ENCODE measurements around the gene FNTB. TPM values are rescaled to one million over a fixed set of nuclear protein-coding genes. Genes with fewer than 3 reads are reported as not detected.

The FNTB gene
- total RNA-seq, 2 donors from 2014 or later: 17.2 to 30.9 TPM

- H3K9me3 Mint-ChIP-seq: no peaks in the 10 kb centered on the region
- DNase-seq (ENCODE audit: low spot score in 2 of 2) (no peak), ATAC-seq (no peak)
- peaks cover 0 to 9% of the 10 kb centered on the region in 2 donors for H3K36me3 Mint-ChIP-seq
- no peak overlapping the region for H3K27ac Mint-ChIP-seq
Measured at GRCh38 chr14:64993266-64993930, 6.7 kb downstream of the FNTB start.

DNA sequence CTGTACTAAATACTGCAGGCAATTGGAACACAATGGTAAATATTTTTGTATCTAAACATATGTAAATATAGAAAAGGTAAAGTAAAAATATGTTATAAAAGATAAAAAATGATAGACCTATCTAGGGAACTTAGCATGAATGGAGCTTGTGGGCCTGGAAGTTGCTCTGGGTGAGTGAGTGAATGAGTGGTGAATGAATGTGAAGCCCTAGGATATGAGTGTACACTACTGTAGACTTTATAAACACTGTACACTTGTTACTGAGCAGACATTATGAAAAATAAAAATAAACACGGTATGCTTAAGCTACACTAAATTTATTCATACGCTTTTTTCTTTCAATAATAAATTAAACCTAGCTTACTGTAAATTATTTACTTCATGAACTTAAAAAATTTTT lies 7.8 kb downstream of the FNTB start:
- Mint-ChIP-seq H3K27ac (no peak overlapping the region), H3K36me3 (peaks cover 0 to 6% of the 10 kb centered on the region in 2 donors), H3K9me3 (no peaks in the 10 kb centered on the region)
- DNase-seq (ENCODE audit: low spot score in 2 of 2) (no peak), ATAC-seq (no peak)

- ATAC-seq: no peak
- no peak for DNase-seq (ENCODE audit: low spot score in 2 of 2)
- Mint-ChIP-seq H3K36me3 (no peaks in the 10 kb centered on the region), H3K9me3 (no peaks in the 10 kb centered on the region), H3K27ac (no peak overlapping the region)
Measured at GRCh38 chr14:64995291-64995690, 8.6 kb downstream of the FNTB start.

- ATAC-seq: no peak
- Mint-ChIP-seq H3K36me3 (no peaks in the 10 kb centered on the region), H3K27ac (no peak overlapping the region), H3K9me3 (no peaks in the 10 kb centered on the region)
- DNase-seq (ENCODE audit: low spot score in 2 of 2): no peak
Measured at GRCh38 chr14:64997108-64997794, 10.6 kb downstream of the FNTB start.

GRCh38 chr14:64998455-64998931 lies 11.8 kb downstream of the FNTB start:
- H3K27ac Mint-ChIP-seq: peak overlapping the region in 1 of 2 donors; percentile 36
- no peaks in the 10 kb centered on the region for H3K9me3 Mint-ChIP-seq
- no peaks in the 10 kb centered on the region for H3K36me3 Mint-ChIP-seq
- DNase-seq (ENCODE audit: low spot score in 2 of 2) (no peak), ATAC-seq (peak; percentile 58 to 69)

DNA sequence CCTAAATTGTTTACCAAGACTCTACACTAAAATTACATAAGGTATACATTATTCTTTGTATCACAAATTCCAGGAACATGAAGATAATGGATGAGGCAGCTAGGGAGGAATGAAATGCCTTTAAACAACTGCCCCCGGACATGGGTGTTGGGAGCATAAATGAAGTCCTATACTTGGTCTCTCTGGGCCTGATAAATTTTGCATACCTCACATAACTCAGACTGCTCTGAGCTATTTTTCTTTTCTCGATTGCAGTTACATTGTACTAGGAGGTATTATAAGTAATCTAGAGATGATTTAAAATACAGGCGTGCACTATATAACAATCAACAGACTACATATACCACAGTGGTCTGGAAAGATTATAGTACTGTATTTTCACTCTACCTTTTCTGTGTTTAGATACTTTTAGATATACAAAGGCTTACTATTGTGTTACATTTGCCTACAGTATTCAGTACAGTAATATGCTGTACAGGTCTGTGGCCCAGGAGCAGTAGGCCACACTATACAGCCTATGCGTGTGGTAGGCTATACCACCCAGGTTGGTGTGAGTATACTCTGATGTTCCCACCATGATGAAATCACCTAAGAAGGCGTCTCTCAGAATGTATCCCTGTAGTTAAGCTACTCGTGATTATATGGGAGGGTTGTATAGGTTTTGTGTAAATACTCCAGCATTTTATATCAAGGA lies 14.3 kb downstream of the FNTB start:
- Mint-ChIP-seq H3K36me3 (peaks cover 0 to 5% of the 10 kb centered on the region in 2 donors), H3K9me3 (no peaks in the 10 kb centered on the region), H3K27ac (peak overlapping the region in 1 of 2 donors; percentile 47)
- DNase-seq (ENCODE audit: low spot score in 2 of 2) (no peak), ATAC-seq (no peak)

- peak in 1 of 2 donors; percentile 17 for ATAC-seq
- Mint-ChIP-seq H3K27ac (no peak overlapping the region), H3K36me3 (peaks cover 0 to 5% of the 10 kb centered on the region in 2 donors), H3K9me3 (no peaks in the 10 kb centered on the region)
- DNase-seq (ENCODE audit: low spot score in 2 of 2): no peak
Measured at GRCh38 chr14:65001723-65002122, 15.0 kb downstream of the FNTB start.

DNA sequence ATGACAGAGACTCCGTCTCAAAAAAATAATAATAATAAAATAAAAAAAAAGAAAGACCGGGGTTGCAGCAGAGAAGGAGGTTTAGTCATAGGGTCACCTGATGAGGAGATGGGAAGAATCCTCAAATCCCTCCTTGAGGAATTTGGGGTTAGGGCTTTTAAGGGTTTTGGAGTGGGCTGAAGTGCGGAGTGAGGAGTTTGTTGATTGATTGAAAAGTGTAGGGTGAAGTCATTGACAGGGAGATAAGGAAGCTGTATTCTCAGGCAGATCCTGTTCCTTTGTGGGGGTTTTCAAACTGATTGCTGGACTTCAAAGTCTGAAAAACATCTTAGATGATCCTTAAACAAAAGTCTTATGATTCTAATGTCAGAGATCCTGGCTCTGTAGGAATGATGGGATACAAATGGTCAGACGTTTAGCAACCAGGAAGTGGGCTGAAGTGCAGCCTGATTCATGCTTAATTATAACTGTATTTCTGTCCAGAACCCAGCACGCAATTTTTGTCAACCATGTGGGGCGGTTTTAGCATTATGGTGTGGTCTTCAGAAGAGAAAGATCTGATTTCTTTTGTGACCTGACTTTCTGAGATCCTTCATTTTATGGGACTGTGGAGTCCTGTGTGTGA lies 16.0 kb downstream of the FNTB start:
- DNase-seq (ENCODE audit: low spot score in 2 of 2) (no peak), ATAC-seq (no peak)
- Mint-ChIP-seq H3K36me3 (peaks cover 0 to 5% of the 10 kb centered on the region in 2 donors), H3K9me3 (no peaks in the 10 kb centered on the region), H3K27ac (peak overlapping the region; percentile 72 to 83)

DNA sequence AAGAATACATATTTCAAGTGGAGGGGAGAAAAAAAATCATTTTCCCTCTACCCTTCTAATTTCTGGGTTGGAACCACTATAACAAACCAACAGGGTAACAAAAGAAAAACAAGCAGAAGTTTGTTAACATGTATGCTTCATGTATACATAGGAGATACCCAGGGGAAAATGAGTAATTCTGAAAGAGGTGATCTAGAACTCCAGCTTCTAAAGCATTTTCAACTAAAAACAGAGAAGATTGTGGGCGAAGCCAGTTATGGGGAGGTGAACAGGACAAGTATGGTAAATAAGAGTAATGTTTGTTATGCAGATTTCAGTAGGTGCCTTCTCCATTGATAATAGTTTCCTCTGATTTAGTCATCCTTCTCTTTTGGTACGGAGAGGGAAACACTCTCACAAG lies 16.7 kb downstream of the FNTB start:
- DNase-seq (ENCODE audit: low spot score in 2 of 2): no peak
- Mint-ChIP-seq H3K9me3 (no peaks in the 10 kb centered on the region), H3K27ac (peak overlapping the region; percentile 18 to 72), H3K36me3 (peaks cover 0 to 5% of the 10 kb centered on the region in 2 donors)
- ATAC-seq: peak; percentile 67 to 89

- DNase-seq (ENCODE audit: low spot score in 2 of 2): no peak
- Mint-ChIP-seq H3K36me3 (peaks cover 0 to 5% of the 10 kb centered on the region in 2 donors), H3K27ac (peak overlapping the region; percentile 20 to 66), H3K9me3 (no peaks in the 10 kb centered on the region)
- ATAC-seq: peak in 1 of 2 donors; percentile 24
Measured at GRCh38 chr14:65006261-65006721, 19.6 kb downstream of the FNTB start.

- ATAC-seq (no peak), DNase-seq (ENCODE audit: low spot score in 2 of 2) (no peak)
- H3K36me3 Mint-ChIP-seq: peaks cover 0 to 5% of the 10 kb centered on the region in 2 donors
- no peaks in the 10 kb centered on the region for H3K9me3 Mint-ChIP-seq
- no peak overlapping the region for H3K27ac Mint-ChIP-seq
Measured at GRCh38 chr14:65007202-65007601, 20.5 kb downstream of the FNTB start.

- no peak for ATAC-seq
- H3K9me3 Mint-ChIP-seq: no peaks in the 10 kb centered on the region
Measured at GRCh38 chr14:65010211-65010931, 23.7 kb downstream of the FNTB start.

GRCh38 chr14:65011538-65011937 lies 24.8 kb downstream of the FNTB start:
- Mint-ChIP-seq H3K27ac (peak overlapping the region in 1 of 2 donors; percentile 8), H3K36me3 (peaks cover 0 to 4% of the 10 kb centered on the region in 2 donors), H3K9me3 (no peaks in the 10 kb centered on the region)
- ATAC-seq: no peak
- DNase-seq (ENCODE audit: low spot score in 2 of 2): no peak

More at GRCh38 chr14:65010211-65010931, 23.7 kb downstream of the FNTB start:
- Mint-ChIP-seq H3K27ac (peak overlapping the region in 1 of 2 donors; percentile 65), H3K36me3 (peaks cover 0 to 4% of the 10 kb centered on the region in 2 donors)
- DNase-seq (ENCODE audit: low spot score in 2 of 2): no peak

- Mint-ChIP-seq H3K36me3 (peaks cover 0 to 4% of the 10 kb centered on the region in 2 donors), H3K27ac (no peak overlapping the region), H3K9me3 (no peaks in the 10 kb centered on the region)
- ATAC-seq: no peak
- DNase-seq (ENCODE audit: low spot score in 2 of 2): no peak
Measured at GRCh38 chr14:65012353-65012752, 25.7 kb downstream of the FNTB start.

DNA sequence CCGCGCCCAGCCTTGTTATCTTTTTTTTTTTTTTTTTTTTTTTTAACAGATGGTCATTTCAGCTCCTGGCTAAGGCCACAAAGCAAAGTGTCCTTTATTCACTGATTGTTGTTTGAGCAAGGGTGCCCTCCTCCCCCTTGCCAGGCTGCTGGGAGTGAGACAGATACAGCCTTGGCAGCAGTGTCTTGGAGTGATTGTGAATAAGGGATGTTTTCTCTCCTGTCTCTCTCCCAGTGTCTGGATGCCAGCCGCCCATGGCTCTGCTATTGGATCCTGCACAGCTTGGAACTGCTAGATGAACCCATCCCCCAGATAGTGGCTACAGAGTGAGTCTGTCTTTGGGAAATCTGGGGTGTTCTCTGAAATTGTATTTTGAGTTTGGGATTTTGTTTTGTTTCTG lies 28.7 kb downstream of the FNTB start:
- Mint-ChIP-seq H3K36me3 (peaks cover 0 to 4% of the 10 kb centered on the region in 2 donors), H3K9me3 (no peaks in the 10 kb centered on the region), H3K27ac (peak overlapping the region; percentile 46 to 55)
- ATAC-seq (no peak), DNase-seq (ENCODE audit: low spot score in 2 of 2) (no peak)

- ATAC-seq (no peak), DNase-seq (ENCODE audit: low spot score in 2 of 2) (no peak)
- Mint-ChIP-seq H3K9me3 (no peaks in the 10 kb centered on the region), H3K27ac (peak overlapping the region; percentile 46 to 77), H3K36me3 (peaks cover 0 to 4% of the 10 kb centered on the region in 2 donors)
Measured at GRCh38 chr14:65016471-65016870, 29.8 kb downstream of the FNTB start.

Data from activated naive CD4-positive, alpha-beta T cell treated with anti-CD3 and anti-CD28 coated beads, Interleukin-2, amount 50 U/mL, for 72 hours (primary cell).